SHP77 treated with DMSO at 0.1 percent for 48 hours (cell line): ENCODE measurements around the gene BLTP3B.

Experiments
- DNase-seq: peaks from one replicate; lab custom pipeline; 2025; lab: John Stamatoyannopoulos, UW

The BLTP3B gene

DNA sequence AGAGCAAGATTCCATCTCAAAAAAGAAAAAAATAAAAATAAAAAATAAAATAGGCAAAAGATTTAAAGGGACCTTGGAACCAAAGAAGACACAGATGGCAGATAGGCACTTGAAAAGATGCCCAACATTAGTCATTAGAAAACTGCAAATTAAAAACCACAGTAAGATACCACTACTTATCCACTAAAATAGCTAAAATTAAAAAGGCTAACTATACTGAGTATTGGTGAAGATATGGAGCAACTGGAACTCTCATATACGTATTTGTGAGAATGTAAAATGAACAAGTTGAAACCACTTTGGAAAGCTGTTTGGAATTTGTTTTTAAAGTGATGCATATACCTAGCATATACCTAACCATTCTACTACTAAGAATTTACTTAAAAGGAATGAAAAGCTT lies 22.3 kb downstream of the BLTP3B start:
- no peak for DNase-seq

DNA sequence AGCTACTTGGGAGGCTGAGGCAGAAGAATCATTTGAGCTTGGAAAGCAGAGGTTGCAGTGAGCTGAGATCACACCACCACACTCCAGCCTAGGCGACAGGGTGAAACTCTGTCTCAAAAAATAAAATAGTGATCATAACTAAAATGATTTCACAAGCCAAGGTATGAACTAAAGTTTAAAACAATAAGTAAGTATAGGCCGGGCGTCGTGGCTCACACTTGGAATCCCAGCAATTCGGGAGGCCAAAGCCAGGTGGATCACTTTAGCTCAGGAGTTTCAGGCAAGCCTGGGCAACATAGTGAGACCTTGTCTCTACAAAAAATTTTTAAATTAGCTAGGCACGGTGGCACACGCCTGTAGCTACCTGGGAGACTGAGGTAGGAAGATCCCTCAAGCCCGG lies 27.4 kb downstream of the BLTP3B start:
- no peak for DNase-seq

DNA sequence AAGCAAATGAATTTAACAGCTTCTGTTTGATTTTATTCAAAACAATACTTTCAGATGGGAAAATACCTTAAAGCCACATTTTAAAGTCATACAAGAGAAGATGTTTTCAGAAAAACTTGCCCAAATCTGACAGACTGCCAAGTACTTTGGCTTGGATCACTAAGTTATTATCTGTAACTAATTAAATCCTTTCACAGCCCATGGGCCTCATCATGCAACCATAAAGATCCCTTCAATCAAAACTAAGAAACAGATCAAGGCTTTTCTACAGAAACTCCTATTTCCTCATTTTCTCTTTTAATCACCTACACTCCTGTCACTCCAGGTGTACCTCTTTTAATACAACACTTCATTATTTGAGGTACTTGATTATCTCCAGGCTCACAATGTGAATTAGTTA lies 28.1 kb downstream of the BLTP3B start:
- no peak for DNase-seq

DNA sequence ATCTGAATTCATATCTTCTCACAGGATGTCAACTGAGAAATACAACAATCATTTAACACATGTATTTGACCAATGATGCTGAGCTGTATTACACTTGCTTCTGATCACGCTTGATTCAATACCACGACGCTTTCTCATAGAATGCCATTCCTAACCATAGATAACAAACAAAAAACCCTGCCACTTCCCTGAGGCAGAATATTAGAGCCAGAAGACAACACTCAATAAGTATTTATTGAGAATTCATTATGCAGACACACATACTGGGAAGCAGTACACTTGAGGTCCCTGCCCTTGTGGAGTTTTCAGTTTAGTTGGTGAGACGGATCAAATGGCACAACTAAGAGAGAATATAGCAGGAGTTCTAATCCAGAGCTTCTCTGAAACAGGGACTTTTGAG lies 32.4 kb downstream of the BLTP3B start:
- no peak for DNase-seq

DNA sequence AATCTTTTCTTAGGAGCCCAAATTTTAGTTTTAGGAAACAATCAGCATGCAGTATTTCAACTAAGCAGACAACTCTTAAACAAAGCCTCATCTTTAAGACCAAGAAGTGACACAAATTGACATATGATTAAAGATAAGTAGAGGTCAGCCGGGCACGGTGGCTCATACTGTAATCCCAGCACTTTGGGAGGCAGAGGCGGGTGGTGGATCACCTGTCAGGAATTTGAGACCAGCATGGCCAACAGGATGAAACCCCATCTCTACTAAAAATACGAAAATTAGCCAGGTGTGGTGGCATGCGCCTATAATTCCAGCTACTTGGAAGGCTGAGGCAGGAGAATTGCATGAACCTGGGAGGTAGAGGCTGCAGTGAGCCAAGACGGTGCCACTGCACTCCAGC lies 35.8 kb downstream of the BLTP3B start:
- no peak for DNase-seq

DNA sequence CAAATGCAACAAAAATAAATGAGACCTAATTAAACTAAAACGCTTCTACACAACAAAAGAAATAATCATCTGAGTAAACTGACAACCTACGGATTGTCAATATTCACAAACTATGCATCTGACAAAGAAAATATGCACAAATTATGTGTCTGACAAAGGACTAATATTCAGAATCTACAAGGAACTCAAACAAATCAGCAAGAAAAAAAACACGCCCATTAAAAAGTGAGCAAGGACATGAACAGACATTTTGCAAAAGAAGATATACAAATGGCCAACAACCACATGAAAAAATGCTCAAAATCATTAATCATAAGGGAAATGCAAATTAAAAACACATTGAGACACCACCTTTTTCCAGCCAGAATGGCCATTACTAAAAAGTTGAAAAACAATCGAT lies 37.0 kb downstream of the BLTP3B start:
- no peak for DNase-seq

DNA sequence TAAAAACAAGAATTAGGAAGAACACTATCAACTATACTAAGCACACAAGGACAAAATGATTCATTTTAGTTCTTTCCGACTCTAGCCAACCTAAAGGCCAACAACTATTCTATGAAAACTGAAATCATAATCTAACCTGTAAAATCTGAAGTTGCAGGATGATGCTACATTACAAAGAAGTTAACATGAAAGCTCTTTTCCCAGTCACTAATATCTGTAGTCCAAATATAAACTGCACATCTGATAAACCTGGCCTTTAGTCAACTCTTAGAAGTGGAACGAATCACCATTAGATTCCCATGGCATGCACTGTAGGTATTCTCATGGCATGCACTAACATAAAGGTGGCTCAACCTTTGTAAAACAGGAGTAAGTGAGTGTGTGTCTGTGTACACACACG lies 41.7 kb downstream of the BLTP3B start:
- no peak for DNase-seq
